SK-N-SH treated with all-trans-retinoic acid at 6 μM for 48 hours (cell line): Measurements from ENCODE around the gene MEF2C.

Source experiments
- ATAC-seq: fragments of 200-7000 bp; cut with Tn5 transposase; 3 replicates; pipeline ENCODE4 v1.9.1; 2020; ENCODE audit warnings: mild to moderate bottlenecking, moderate library complexity
- ARNTL ChIP-seq: fragments of 450-650 bp; formaldehyde crosslinking; IDR thresholded peaks from 2 replicates; pipeline ENCODE4 v1.5.0; 2020; ENCODE audit warnings: low read depth, mild to moderate bottlenecking, moderate library complexity, borderline replicate concordance
- CSDC2 ChIP-seq: fragments of 250-450 bp; sonication (Bioruptor Pico); IDR thresholded peaks from 2 replicates; pipeline ENCODE4 v1.5.0; 2020; ENCODE audit warnings: mild to moderate bottlenecking, moderate library complexity
- ESRRG ChIP-seq: fragments of 250-450 bp; sonication (Bioruptor Pico); IDR thresholded peaks from 2 replicates; pipeline ENCODE4 v1.6.1; 2021; ENCODE audit warnings: mild to moderate bottlenecking
- GLIS3 ChIP-seq: fragments of 250-450 bp; sonication (Bioruptor Pico); IDR thresholded peaks from 2 replicates; pipeline ENCODE4 v1.5.0; 2020; ENCODE audit warnings: mild to moderate bottlenecking, moderate library complexity
- OSR1 ChIP-seq: fragments of 250-450 bp; sonication (Bioruptor Pico); IDR thresholded peaks from 2 replicates; pipeline ENCODE4 v1.8.0; 2022; ENCODE audit warnings: moderate library complexity, mild to moderate bottlenecking, inconsistent platforms
- PPARA ChIP-seq: fragments of 250-450 bp; sonication (Bioruptor Pico); IDR thresholded peaks from 2 replicates; pipeline ENCODE4 v1.5.0; 2020; ENCODE audit warnings: mild to moderate bottlenecking, borderline replicate concordance
- SNAI2 ChIP-seq: fragments of 250-450 bp; sonication (Bioruptor Pico); IDR thresholded peaks from 2 replicates; pipeline ENCODE4 v1.5.0; 2020; ENCODE audit warnings: mild to moderate bottlenecking, moderate library complexity
- TOX ChIP-seq: fragments of 250-450 bp; sonication (Bioruptor Pico); IDR thresholded peaks from 2 replicates; pipeline ENCODE4 v1.8.0; 2021; ENCODE audit warnings: mild to moderate bottlenecking, moderate library complexity, borderline replicate concordance
- ZC3H10 ChIP-seq: fragments of 250-450 bp; sonication (Bioruptor Pico); IDR thresholded peaks from 2 replicates; pipeline ENCODE4 v1.5.1; 2021; ENCODE audit warnings: mild to moderate bottlenecking, moderate library complexity
- ZFP3 ChIP-seq: fragments of 250-450 bp; sonication (Bioruptor Pico); IDR thresholded peaks from 2 replicates; pipeline ENCODE4 v1.5.0; 2020; ENCODE audit warnings: mild to moderate bottlenecking, moderate library complexity
- ZFP30 ChIP-seq: fragments of 450-650 bp; formaldehyde crosslinking; IDR thresholded peaks from 2 replicates; pipeline ENCODE4 v1.5.0; 2022; ENCODE audit warnings: mild to moderate bottlenecking, moderate library complexity
- ZNF565 ChIP-seq: fragments of 450-650 bp; formaldehyde crosslinking; conservative IDR thresholded peaks from 2 replicates; pipeline ENCODE4 v1.5.0; 2020; ENCODE audit warnings: low read depth, mild to moderate bottlenecking, moderate library complexity
- ZNF8 ChIP-seq: fragments of 450-650 bp; formaldehyde crosslinking; IDR thresholded peaks from 2 replicates; pipeline ENCODE4 v1.5.0; 2020; ENCODE audit warnings: mild to moderate bottlenecking, moderate library complexity
- TF ChIP-seq, protein P1 (sequence below): fragments of 250-450 bp; sonication (Bioruptor Pico); IDR thresholded peaks from 2 replicates; pipeline ENCODE4 v1.8.0; 2020; ENCODE audit warnings: mild to moderate bottlenecking, moderate library complexity, borderline replicate concordance
- TF ChIP-seq, protein P2 (sequence below): fragments of 250-450 bp; sonication (Bioruptor Pico); IDR thresholded peaks from 2 replicates; pipeline ENCODE4 v1.5.0; 2020; ENCODE audit warnings: mild to moderate bottlenecking, moderate library complexity
- TF ChIP-seq, protein P3 (sequence below): fragments of 250-450 bp; sonication (Bioruptor Pico); IDR thresholded peaks from 2 replicates; pipeline ENCODE4 v1.5.1; 2020; ENCODE audit warnings: low read depth, mild to moderate bottlenecking, moderate library complexity
- TF ChIP-seq, protein P4 (sequence below): fragments of 250-450 bp; sonication (Bioruptor Pico); IDR thresholded peaks from 2 replicates; pipeline ENCODE4 v1.8.0; 2021; ENCODE audit warnings: low read depth, mild to moderate bottlenecking, moderate library complexity, borderline replicate concordance
- TF ChIP-seq, protein P5 (sequence below): fragments of 250-450 bp; sonication (Bioruptor Pico); IDR thresholded peaks from 2 replicates; pipeline ENCODE4 v1.5.1; 2021; ENCODE audit warnings: mild to moderate bottlenecking, moderate library complexity

MEF2C gene

DNA sequence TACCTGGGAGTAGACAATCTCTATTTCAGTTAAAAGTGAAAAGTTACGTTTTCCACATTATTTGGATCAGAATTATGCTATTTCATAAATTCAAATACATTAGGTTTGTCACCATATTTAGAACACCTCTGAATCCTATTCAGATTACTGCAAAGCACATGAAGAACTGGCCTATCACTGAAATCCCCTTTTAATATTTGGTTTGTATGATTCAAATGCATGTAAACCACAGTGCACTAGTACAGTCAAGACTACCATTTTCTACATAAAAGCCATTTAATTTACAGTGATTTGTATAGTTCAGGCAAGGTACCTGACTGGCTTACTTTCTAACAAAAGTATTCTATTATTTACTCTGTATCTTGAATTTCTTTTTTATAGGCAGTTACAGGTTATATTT, 212.5 kb downstream of the MEF2C start:
- no peak for ATAC-seq
- no peak for TF ChIP-seq GLIS3 (CRISPR knock-in tag)
- no peak for TF ChIP-seq OSR1
- TF ChIP-seq, protein P1, sequence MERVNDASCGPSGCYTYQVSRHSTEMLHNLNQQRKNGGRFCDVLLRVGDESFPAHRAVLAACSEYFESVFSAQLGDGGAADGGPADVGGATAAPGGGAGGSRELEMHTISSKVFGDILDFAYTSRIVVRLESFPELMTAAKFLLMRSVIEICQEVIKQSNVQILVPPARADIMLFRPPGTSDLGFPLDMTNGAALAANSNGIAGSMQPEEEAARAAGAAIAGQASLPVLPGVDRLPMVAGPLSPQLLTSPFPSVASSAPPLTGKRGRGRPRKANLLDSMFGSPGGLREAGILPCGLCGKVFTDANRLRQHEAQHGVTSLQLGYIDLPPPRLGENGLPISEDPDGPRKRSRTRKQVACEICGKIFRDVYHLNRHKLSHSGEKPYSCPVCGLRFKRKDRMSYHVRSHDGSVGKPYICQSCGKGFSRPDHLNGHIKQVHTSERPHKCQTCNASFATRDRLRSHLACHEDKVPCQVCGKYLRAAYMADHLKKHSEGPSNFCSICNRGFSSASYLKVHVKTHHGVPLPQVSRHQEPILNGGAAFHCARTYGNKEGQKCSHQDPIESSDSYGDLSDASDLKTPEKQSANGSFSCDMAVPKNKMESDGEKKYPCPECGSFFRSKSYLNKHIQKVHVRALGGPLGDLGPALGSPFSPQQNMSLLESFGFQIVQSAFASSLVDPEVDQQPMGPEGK (CRISPR knock-in tag) = no peak
- TF ChIP-seq ESRRG (CRISPR knock-in tag) = no peak
- TF ChIP-seq, protein P2, sequence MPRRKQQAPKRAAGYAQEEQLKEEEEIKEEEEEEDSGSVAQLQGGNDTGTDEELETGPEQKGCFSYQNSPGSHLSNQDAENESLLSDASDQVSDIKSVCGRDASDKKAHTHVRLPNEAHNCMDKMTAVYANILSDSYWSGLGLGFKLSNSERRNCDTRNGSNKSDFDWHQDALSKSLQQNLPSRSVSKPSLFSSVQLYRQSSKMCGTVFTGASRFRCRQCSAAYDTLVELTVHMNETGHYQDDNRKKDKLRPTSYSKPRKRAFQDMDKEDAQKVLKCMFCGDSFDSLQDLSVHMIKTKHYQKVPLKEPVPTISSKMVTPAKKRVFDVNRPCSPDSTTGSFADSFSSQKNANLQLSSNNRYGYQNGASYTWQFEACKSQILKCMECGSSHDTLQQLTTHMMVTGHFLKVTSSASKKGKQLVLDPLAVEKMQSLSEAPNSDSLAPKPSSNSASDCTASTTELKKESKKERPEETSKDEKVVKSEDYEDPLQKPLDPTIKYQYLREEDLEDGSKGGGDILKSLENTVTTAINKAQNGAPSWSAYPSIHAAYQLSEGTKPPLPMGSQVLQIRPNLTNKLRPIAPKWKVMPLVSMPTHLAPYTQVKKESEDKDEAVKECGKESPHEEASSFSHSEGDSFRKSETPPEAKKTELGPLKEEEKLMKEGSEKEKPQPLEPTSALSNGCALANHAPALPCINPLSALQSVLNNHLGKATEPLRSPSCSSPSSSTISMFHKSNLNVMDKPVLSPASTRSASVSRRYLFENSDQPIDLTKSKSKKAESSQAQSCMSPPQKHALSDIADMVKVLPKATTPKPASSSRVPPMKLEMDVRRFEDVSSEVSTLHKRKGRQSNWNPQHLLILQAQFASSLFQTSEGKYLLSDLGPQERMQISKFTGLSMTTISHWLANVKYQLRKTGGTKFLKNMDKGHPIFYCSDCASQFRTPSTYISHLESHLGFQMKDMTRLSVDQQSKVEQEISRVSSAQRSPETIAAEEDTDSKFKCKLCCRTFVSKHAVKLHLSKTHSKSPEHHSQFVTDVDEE (CRISPR knock-in tag) = no peak
- no peak for TF ChIP-seq ARNTL (CRISPR knock-in tag)
- TF ChIP-seq PPARA (CRISPR knock-in tag) = no peak
- no peak for TF ChIP-seq SNAI2
- TF ChIP-seq ZFP30 (CRISPR knock-in tag) = no peak
- TF ChIP-seq TOX = no peak
- no peak for TF ChIP-seq ZNF8 (CRISPR knock-in tag)
- no peak for TF ChIP-seq ZC3H10
- TF ChIP-seq, all 23 proteins: peak for 0

DNA sequence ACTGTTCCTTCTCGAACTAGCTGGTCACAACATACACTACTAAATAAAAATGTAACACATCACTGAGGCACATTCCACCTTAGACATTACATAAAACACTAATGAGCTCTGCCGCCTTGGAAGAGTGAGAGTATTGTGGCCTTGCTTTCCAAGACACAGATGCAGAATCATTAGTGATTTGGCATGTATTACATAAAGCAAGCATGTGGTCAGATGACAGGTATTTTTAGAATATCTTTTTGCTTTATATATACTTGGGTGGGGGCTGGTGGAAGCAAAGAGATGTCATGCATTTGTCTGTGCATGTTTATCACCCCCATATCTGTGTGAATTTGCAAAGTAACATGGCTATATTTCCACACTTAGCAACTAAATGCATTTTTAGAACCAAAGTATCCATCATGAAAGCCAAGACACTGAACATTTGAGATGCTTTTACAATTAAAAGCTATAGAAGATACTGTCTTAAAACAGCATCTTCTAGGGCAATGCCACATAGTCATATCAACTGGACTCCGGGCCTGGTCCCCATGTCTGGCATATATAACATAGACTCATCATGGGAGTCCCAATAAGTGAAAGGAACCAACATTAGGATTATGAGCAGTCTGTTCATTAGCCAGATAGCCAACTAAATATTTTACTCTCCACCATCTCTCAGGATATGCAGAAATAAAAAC, 213.5 kb downstream of the MEF2C start:
- ATAC-seq = no peak
- TF ChIP-seq ZFP3 (CRISPR knock-in tag) (no peak), ZNF565 (no peak), ZNF8 (CRISPR knock-in tag) (no peak), ESRRG (CRISPR knock-in tag) (no peak), CSDC2 (CRISPR knock-in tag) (no peak), SNAI2 (no peak)
- TF ChIP-seq, protein P2 (CRISPR knock-in tag) = no peak
- TF ChIP-seq, protein P3, sequence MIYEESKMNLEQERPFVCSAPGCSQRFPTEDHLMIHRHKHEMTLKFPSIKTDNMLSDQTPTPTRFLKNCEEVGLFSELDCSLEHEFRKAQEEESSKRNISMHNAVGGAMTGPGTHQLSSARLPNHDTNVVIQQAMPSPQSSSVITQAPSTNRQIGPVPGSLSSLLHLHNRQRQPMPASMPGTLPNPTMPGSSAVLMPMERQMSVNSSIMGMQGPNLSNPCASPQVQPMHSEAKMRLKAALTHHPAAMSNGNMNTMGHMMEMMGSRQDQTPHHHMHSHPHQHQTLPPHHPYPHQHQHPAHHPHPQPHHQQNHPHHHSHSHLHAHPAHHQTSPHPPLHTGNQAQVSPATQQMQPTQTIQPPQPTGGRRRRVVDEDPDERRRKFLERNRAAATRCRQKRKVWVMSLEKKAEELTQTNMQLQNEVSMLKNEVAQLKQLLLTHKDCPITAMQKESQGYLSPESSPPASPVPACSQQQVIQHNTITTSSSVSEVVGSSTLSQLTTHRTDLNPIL = no peak

DNA sequence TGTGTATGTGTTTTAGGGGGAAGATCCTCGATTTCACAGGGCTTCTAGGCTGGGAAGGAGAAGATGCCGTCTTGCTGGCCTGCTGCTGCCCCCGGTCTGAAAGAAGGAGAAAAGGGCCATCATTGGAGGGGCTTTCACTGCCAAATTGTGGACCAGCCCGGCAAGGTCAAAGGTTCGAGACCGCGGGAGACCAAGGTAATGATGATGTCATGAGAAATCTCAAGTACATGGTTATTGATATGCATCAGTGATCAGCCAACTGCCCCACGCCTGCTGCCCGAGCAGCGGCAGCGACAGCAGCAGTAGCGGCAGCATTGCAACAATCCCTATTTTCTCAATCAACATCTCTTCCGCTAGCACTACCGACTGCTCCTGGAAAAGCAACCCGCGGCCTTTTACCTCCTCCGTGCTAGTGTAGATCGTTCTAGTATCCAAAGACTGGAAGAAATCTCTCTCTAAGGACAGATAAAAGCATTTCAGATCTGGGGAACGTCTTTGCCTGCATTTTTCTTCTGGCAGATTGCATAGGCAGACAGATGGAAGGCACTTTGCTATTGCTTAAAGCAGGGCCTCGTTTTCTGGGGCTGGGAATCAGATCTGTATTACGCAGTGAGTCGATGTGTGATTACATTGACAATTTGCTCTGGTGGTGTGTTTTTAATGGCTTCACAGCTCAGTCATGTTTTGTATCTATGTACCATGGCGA, 215.3 kb downstream of the MEF2C start:
- peak; percentile 20; the same call in 2 of the 3 replicates for ATAC-seq
- TF ChIP-seq ZFP3 (CRISPR knock-in tag) (no peak), ZFP30 (CRISPR knock-in tag) (no peak), ESRRG (CRISPR knock-in tag) (no peak), PPARA (CRISPR knock-in tag) (no peak)
- TF ChIP-seq, protein P1 (CRISPR knock-in tag) = no peak
- TF ChIP-seq, protein P2 (CRISPR knock-in tag) = no peak
- TF ChIP-seq, protein P4, sequence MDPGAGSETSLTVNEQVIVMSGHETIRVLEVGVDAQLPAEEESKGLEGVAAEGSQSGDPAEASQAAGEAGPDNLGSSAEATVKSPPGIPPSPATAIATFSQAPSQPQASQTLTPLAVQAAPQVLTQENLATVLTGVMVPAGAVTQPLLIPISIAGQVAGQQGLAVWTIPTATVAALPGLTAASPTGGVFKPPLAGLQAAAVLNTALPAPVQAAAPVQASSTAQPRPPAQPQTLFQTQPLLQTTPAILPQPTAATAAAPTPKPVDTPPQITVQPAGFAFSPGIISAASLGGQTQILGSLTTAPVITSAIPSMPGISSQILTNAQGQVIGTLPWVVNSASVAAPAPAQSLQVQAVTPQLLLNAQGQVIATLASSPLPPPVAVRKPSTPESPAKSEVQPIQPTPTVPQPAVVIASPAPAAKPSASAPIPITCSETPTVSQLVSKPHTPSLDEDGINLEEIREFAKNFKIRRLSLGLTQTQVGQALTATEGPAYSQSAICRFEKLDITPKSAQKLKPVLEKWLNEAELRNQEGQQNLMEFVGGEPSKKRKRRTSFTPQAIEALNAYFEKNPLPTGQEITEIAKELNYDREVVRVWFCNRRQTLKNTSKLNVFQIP (CRISPR knock-in tag) = no peak
- TF ChIP-seq, protein P5, sequence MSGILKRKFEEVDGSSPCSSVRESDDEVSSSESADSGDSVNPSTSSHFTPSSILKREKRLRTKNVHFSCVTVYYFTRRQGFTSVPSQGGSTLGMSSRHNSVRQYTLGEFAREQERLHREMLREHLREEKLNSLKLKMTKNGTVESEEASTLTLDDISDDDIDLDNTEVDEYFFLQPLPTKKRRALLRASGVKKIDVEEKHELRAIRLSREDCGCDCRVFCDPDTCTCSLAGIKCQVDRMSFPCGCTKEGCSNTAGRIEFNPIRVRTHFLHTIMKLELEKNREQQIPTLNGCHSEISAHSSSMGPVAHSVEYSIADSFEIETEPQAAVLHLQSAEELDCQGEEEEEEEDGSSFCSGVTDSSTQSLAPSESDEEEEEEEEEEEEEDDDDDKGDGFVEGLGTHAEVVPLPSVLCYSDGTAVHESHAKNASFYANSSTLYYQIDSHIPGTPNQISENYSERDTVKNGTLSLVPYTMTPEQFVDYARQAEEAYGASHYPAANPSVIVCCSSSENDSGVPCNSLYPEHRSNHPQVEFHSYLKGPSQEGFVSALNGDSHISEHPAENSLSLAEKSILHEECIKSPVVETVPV = no peak
